ENCODE data around the gene FCER2. TPM values are rescaled to one million over a fixed set of nuclear protein-coding genes. Genes with fewer than 3 reads are reported as not detected.

Gene FCER2
- total RNA-seq, 1 experiment from 2014 or later = not detected

DNA sequence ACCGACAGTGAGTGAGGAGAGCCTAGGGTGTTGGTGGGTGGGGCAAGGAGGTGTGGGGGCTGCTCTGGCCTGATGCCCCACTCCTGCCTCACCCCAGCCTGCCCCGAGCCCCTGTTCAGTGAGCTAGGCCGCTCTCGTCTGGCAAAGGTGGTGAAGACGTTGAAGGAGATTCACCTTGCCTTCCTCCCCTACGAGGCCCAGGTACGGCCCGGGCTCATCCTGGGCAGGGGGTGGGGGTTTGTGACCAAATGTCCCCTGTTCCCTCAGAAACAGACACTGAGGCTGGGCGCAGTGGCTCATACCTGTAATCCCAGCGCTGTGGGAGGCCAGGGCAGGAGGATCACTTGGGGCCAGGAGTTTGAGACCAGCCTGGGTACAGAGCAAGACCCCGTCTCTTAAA, 61.1 kb downstream of the FCER2 start:
- Histone ChIP-seq H3K4me2 (ENCODE audit: insufficient read depth, insufficient read length, low read length) (no peak overlapping the region), H3K27ac (ENCODE audit: insufficient read length, low read depth, low read length) (no peak overlapping the region), H4K8ac (replicated peaks; ENCODE audit: insufficient read length, low read depth, low read length) (no peak overlapping the region), H4K20me1 (ENCODE audit: control insufficient read depth, insufficient read depth, insufficient read length) (no peaks in the 10 kb centered on the region), H2BK5ac (ENCODE audit: insufficient read length, low read length) (no peak overlapping the region), H3K79me2 (ENCODE audit: insufficient read depth, low read length) (no peaks in the 10 kb centered on the region), H3K18ac (ENCODE audit: insufficient read length, low read depth, low read length) (no peak overlapping the region), H2BK12ac (ENCODE audit: insufficient read length, low read depth, low read length) (no peak overlapping the region), H4K91ac (ENCODE audit: insufficient read length, low read depth, low read length) (no peak overlapping the region), H3K4ac (ENCODE audit: low read depth, low read length) (no peak overlapping the region), H3K23ac (ENCODE audit: insufficient read length, low read depth, low read length) (no peak overlapping the region), H3K9me3 (ENCODE audit: control insufficient read depth, low read depth, low read length) (no peaks in the 10 kb centered on the region), H3K27me3 (ENCODE audit: insufficient read depth, low read length) (peaks cover 7% of the 10 kb centered on the region; the same call in 1 of the 2 replicates), H3K56ac (ENCODE audit: insufficient read length, low read depth, low read length) (no peak overlapping the region), H2BK20ac (ENCODE audit: low read depth, low read length, poor library complexity, severe bottlenecking) (no peak overlapping the region), H3T11ph (ENCODE audit: low read length) (no peak overlapping the region), H4K5ac (ENCODE audit: insufficient read length, low read depth, low read length) (no peak overlapping the region), H3K14ac (ENCODE audit: insufficient read depth, low read length) (no peak overlapping the region), H3K23me2 (ENCODE audit: insufficient read length, low read depth, low read length, poor library complexity, severe bottlenecking) (no peaks in the 10 kb centered on the region), H3K9ac (ENCODE audit: extremely low read depth, insufficient read length, low read length) (no peak overlapping the region), H2AK5ac (ENCODE audit: insufficient read length, low read length) (no peak overlapping the region), H2AFZ (ENCODE audit: low read length) (no peak overlapping the region), H3K4me1 (ENCODE audit: insufficient read depth, low read length) (no peaks in the 10 kb centered on the region), H2BK120ac (ENCODE audit: low read depth, low read length, poor library complexity, severe bottlenecking) (no peak overlapping the region), H3K79me1 (ENCODE audit: insufficient read depth, low read depth, low read length, poor library complexity, severe bottlenecking) (no peaks in the 10 kb centered on the region), H2BK15ac (ENCODE audit: low read depth, low read length) (no peak overlapping the region)
- peaks cover 10% of the 10 kb centered on the region for H3K27me3 Mint-ChIP-seq (ENCODE audit: low read depth)
- whole genome bisulfite sequencing (ENCODE audit: extremely low coverage, insufficient read length, low lambda C conversion rate) = no CpG with 5 or more reads among the region's 11 CpGs
- no peak overlapping the region for H3K27ac Mint-ChIP-seq
- no peak for DNase-seq
- peaks cover 0 to 11% of the 10 kb centered on the region in 2 experiments; a peak in 2 of 4 replicates for H3K4me1 Mint-ChIP-seq
- H3K36me3 Mint-ChIP-seq (ENCODE audit: insufficient read depth in 1 of 3, low read depth in 3 of 3) = peaks cover 9 to 26% (median 17%) of the 10 kb centered on the region in 3 experiments
- no peaks in the 10 kb centered on the region; a peak in 1 of 5 replicates for H3K9me3 Mint-ChIP-seq
- H3K4me3 Mint-ChIP-seq = no peak overlapping the region
- TF ChIP-seq, protein P1, sequence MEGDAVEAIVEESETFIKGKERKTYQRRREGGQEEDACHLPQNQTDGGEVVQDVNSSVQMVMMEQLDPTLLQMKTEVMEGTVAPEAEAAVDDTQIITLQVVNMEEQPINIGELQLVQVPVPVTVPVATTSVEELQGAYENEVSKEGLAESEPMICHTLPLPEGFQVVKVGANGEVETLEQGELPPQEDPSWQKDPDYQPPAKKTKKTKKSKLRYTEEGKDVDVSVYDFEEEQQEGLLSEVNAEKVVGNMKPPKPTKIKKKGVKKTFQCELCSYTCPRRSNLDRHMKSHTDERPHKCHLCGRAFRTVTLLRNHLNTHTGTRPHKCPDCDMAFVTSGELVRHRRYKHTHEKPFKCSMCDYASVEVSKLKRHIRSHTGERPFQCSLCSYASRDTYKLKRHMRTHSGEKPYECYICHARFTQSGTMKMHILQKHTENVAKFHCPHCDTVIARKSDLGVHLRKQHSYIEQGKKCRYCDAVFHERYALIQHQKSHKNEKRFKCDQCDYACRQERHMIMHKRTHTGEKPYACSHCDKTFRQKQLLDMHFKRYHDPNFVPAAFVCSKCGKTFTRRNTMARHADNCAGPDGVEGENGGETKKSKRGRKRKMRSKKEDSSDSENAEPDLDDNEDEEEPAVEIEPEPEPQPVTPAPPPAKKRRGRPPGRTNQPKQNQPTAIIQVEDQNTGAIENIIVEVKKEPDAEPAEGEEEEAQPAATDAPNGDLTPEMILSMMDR (conservative IDR thresholded peaks at IDR 0.05) = no peak
